GM21786 (cell line): ENCODE results near the gene LDHAL6B.
A peak's percentile ranks its signal among the peaks of the same experiment; 100 is the strongest.

Experiments
- ATAC-seq: cut with Tn5 transposase; IDR thresholded peaks from one replicate; pipeline ENCODE4 v1.9.1; 2021; ENCODE audit not compliant: unreplicated experiment

LDHAL6B gene

GRCh38 chr15:59216911-59217310 lies 10.3 kb downstream of the LDHAL6B start:
- no peak for ATAC-seq

GRCh38 chr15:59217876-59218498 lies 11.3 kb downstream of the LDHAL6B start:
- ATAC-seq = no peak

- ATAC-seq = no peak
Observed at GRCh38 chr15:59218710-59219109, 12.1 kb downstream of the LDHAL6B start.

GRCh38 chr15:59221511-59222505 lies 15.2 kb downstream of the LDHAL6B start:
- ATAC-seq = no peak

GRCh38 chr15:59222906-59223550 lies 16.4 kb downstream of the LDHAL6B start:
- no peak for ATAC-seq

GRCh38 chr15:59223736-59224135 lies 17.1 kb downstream of the LDHAL6B start:
- no peak for ATAC-seq

- no peak for ATAC-seq
Observed at GRCh38 chr15:59224474-59224873, 17.8 kb downstream of the LDHAL6B start.

- ATAC-seq = no peak
Observed at GRCh38 chr15:59227021-59227420, 20.4 kb downstream of the LDHAL6B start.

GRCh38 chr15:59229015-59229414 lies 22.4 kb downstream of the LDHAL6B start:
- no peak for ATAC-seq

- ATAC-seq = no peak
Observed at GRCh38 chr15:59229453-59229852, 22.8 kb downstream of the LDHAL6B start.

- no peak for ATAC-seq
Observed at GRCh38 chr15:59230531-59231055, 23.9 kb downstream of the LDHAL6B start.

GRCh38 chr15:59232476-59232875 lies 25.8 kb downstream of the LDHAL6B start:
- no peak for ATAC-seq

- no peak for ATAC-seq
Observed at GRCh38 chr15:59236394-59236793, 29.8 kb downstream of the LDHAL6B start.

GRCh38 chr15:59237119-59237855 lies 30.6 kb downstream of the LDHAL6B start:
- no peak for ATAC-seq

GRCh38 chr15:59237924-59238331 lies 31.3 kb downstream of the LDHAL6B start:
- ATAC-seq = peak; percentile 43

GRCh38 chr15:59240036-59240435 lies 33.4 kb downstream of the LDHAL6B start:
- no peak for ATAC-seq

GRCh38 chr15:59242649-59243048 lies 36.0 kb downstream of the LDHAL6B start:
- ATAC-seq = no peak

GRCh38 chr15:59243622-59244021 lies 37.0 kb downstream of the LDHAL6B start:
- no peak for ATAC-seq

- peak; percentile 86 for ATAC-seq
Observed at GRCh38 chr15:59244337-59244736, 37.7 kb downstream of the LDHAL6B start.

GRCh38 chr15:59245559-59245958 lies 38.9 kb downstream of the LDHAL6B start:
- no peak for ATAC-seq

- no peak for ATAC-seq
Observed at GRCh38 chr15:59247364-59247763, 40.7 kb downstream of the LDHAL6B start.
